Mesodermal cell (in vitro differentiated cells): ENCODE results near the gene NPPB.

Experiments used
- H3K27ac ChIP-seq: 2 replicates; pipeline ENCODE4 v1.7.0; 2013; ENCODE audit warnings: mild to moderate bottlenecking, low read depth, low read length, moderate library complexity; ENCODE audit not compliant: severe bottlenecking
- H3K36me3 ChIP-seq: 2 replicates; pipeline ENCODE4 v1.7.1; 2013; ENCODE audit warnings: mild to moderate bottlenecking, low read length, moderate library complexity; ENCODE audit not compliant: control insufficient read depth, insufficient read depth
- H3K4me1 ChIP-seq: one replicate; pipeline ENCODE4 v1.7.1; 2013; ENCODE audit warnings: mild to moderate bottlenecking, low read length; ENCODE audit not compliant: insufficient read depth, control insufficient read depth, poor library complexity, severe bottlenecking
- H3K4me3 ChIP-seq: 2 replicates; pipeline ENCODE4 v1.7.0; 2013; ENCODE audit warnings: low read length, control low read depth, mild to moderate bottlenecking; ENCODE audit not compliant: insufficient read depth, poor library complexity, severe bottlenecking; ENCODE audit errors: extremely low read depth
- H3K9me3 ChIP-seq: 2 replicates; pipeline ENCODE4 v1.7.1; 2013; ENCODE audit warnings: mild to moderate bottlenecking, low read length, moderate library complexity; ENCODE audit not compliant: control insufficient read depth
- WGBS, 2 experiments: methylation state at CpG; one replicate each; pipeline ENCODE4 v1.1.5; 2013; ENCODE audit warnings: missing lambda C conversion rate in 2 of 2; ENCODE audit not compliant: insufficient coverage in 2 of 2; 5-methylcytosine and 5-hydroxymethylcytosine counted together

The NPPB gene

GRCh38 chr1:11856698-11857097 lies 2.0 kb downstream of the NPPB start:
- H3K27ac ChIP-seq: no peak overlapping the region
- WGBS, 2 experiments: 84 to 94% methylated on average over 2 of the region's 3 CpGs
- H3K9me3 ChIP-seq: no peaks in the 10 kb centered on the region
- H3K36me3 ChIP-seq: no peaks in the 10 kb centered on the region
- H3K4me3 ChIP-seq: no peak overlapping the region
- H3K4me1 ChIP-seq: peaks cover 34% of the 10 kb centered on the region

- no peaks in the 10 kb centered on the region for H3K36me3 ChIP-seq
- WGBS, 2 experiments: 83 to 100% methylated on average over 3 of the region's 8 CpGs
- peaks cover 32% of the 10 kb centered on the region for H3K4me1 ChIP-seq
- no peaks in the 10 kb centered on the region for H3K9me3 ChIP-seq
- no peak overlapping the region for H3K4me3 ChIP-seq
- no peak overlapping the region for H3K27ac ChIP-seq
Measured at GRCh38 chr1:11855430-11855829, 3.3 kb downstream of the NPPB start.

DNA sequence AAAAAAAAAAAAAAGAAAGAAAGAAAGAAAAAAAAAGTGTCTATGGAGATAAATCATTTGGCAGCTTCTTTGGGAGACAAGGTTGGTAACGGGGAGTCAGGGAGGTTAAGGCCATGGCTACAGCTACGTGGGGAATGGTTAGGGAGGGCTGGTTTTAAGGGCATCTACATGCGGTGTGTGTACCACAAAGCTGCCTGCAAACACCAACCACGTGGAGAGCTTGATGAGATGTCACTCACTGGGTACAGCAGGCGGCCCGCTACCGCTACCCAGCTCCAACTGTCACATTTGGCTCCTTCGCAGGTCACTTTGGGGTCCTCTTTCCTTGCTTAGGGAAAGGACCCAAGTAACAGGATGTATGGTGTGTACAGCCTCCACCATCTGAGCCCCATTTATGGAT lies 4.2 kb downstream of the NPPB start:
- peaks cover 3% of the 10 kb centered on the region for H3K36me3 ChIP-seq
- WGBS, 2 experiments: 72 to 77% methylated on average over 6 to 8 of the region's 8 CpGs

DNA sequence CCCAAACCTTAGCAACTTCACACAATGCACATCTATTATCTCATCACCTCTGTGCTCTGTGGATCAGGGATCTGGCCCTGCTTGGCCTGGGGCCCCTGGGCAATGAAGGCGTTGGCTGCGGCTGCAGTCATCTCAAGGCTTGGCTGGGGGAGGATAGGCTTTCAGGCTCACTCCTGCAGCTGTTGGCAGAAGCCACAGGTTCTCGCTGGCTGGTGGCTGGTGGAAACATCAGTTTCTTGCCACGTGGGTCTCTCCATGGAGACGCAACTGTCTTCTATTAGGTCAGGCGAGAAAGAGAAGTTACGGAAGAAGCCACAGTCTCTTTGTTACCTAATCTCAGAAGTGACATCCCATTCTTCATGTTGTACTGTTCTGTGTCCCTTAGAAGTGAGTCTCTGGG lies 7.6 kb downstream of the NPPB start:
- Histone ChIP-seq H3K27ac (no peak overlapping the region), H3K36me3 (peaks cover 25% of the 10 kb centered on the region), H3K9me3 (no peaks in the 10 kb centered on the region), H3K4me3 (no peak overlapping the region), H3K4me1 (no peaks in the 10 kb centered on the region)
- WGBS, 2 experiments: 89 to 96% methylated on average over 7 of the region's 7 CpGs

More for the DNA sequence above, 4.2 kb downstream of the NPPB start:
- H3K9me3 ChIP-seq: no peaks in the 10 kb centered on the region
- H3K4me3 ChIP-seq: no peak overlapping the region
- no peak overlapping the region for H3K27ac ChIP-seq
- peaks cover 23% of the 10 kb centered on the region for H3K4me1 ChIP-seq

DNA sequence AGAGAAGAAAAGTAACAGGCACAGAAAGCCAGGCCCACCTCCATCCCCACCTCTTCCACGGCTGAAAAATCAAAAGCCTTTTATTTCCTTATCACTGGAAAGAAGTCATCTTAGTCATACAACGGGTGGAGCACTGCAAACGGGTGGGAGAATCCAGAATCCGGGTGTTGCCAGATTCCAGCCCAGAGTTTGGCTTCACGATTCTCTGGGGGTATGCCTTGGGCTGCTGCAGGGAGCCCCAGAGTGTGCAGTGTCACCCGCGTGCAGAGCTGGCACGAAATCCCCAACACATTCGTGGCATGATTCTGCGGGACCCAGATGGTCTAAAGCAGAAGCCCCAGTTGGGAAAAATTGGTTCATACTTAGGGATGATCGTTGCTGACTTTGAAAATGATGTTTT lies 8.6 kb downstream of the NPPB start:
- no peak overlapping the region for H3K27ac ChIP-seq
- H3K9me3 ChIP-seq: no peaks in the 10 kb centered on the region
- no peaks in the 10 kb centered on the region for H3K4me1 ChIP-seq
- WGBS, 2 experiments: 72 to 78% methylated on average over 10 to 11 of the region's 11 CpGs
- H3K4me3 ChIP-seq: no peak overlapping the region
- H3K36me3 ChIP-seq: peaks cover 35% of the 10 kb centered on the region

DNA sequence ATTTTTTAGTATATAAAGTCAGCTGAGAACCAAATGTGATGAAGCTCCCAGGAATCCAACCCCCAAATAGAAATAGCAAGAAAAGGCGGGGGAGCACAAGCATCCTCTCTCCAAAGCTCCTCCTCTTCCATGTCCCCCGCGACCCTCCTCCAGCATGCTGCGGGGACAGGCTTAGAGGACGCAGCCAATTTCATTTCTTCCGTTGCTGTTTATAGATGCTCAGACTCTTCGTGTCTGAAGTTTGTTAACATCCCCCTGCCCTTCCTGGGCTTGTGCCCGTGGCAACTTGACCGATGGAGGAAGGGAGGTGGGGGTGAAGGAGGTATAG lies 10.4 kb downstream of the NPPB start:
- H3K27ac ChIP-seq: no peak overlapping the region

GRCh38 chr1:11847667-11848372 lies 10.9 kb downstream of the NPPB start, which contains the start of gene NPPA:
Gene NPPA, minus strand, starts transcription at chr1:11847783. Its CDS starts 99 bp downstream, at chr1:11847684.
- no peaks in the 10 kb centered on the region for H3K9me3 ChIP-seq
- H3K4me1 ChIP-seq: no peaks in the 10 kb centered on the region
- peaks cover 56% of the 10 kb centered on the region for H3K36me3 ChIP-seq
- WGBS, 2 experiments: 87% methylated on average over 11 to 16 of the region's 18 CpGs
- H3K27ac ChIP-seq: no peak within 1 kb of the TSS
- no peak within 1 kb of the TSS for H3K4me3 ChIP-seq

More for the DNA sequence above, 10.4 kb downstream of the NPPB start:
- Histone ChIP-seq H3K4me3 (no peak overlapping the region), H3K4me1 (no peaks in the 10 kb centered on the region), H3K36me3 (peaks cover 53% of the 10 kb centered on the region), H3K9me3 (no peaks in the 10 kb centered on the region)
- WGBS, 2 experiments: 93 to 96% methylated on average over 6 to 8 of the region's 9 CpGs

DNA sequence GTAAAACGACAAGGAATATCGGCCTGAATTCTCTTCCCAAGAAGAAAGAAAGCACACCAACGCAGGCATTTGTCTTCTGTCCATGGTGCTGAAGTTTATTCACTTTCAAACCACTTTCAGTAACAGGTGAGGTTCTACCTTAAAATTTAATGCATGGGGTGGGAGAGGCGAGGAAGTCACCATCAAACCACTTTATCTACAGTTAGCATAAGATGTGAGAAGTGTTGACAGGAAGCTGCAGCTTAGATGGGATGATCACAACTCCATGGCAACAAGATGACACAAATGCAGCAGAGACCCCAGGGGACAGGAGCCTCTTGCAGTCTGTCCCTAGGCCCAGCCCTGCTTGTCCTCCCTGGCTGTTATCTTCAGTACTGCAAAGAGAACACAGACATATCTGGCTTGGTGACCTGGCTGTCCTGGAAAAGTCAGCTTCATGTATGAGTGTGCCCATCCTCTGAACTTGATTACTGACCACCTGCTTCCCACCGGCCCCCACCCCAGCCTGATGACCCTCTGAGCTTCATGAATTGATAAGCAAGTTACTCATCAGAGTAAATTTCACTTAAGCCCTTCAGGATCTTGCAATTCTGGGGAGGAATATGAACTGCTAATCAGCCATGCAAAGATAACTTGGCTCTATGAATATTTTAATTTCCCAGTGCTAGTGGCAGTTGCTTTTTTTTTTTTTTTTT lies 13.0 kb downstream of the NPPB start:
- Histone ChIP-seq H3K27ac (no peak overlapping the region), H3K9me3 (no peaks in the 10 kb centered on the region), H3K4me1 (no peaks in the 10 kb centered on the region), H3K4me3 (no peak overlapping the region), H3K36me3 (peaks cover 77% of the 10 kb centered on the region)
- 86 to 90% methylated on average over 2 to 3 of the region's 5 CpGs for WGBS, 2 experiments

GRCh38 chr1:11842154-11843041 lies 16.3 kb downstream of the NPPB start:
- 95 to 97% methylated on average over 10 to 14 of the region's 19 CpGs for whole genome bisulfite sequencing, 2 experiments
- Histone ChIP-seq H3K36me3 (peaks cover 86% of the 10 kb centered on the region), H3K4me3 (no peak overlapping the region), H3K9me3 (no peaks in the 10 kb centered on the region), H3K27ac (no peak overlapping the region), H3K4me1 (no peaks in the 10 kb centered on the region)

- Histone ChIP-seq H3K36me3 (peaks cover 89% of the 10 kb centered on the region), H3K9me3 (no peaks in the 10 kb centered on the region)
- 94 to 95% methylated on average over 16 of the region's 17 CpGs for WGBS, 2 experiments
Measured at GRCh38 chr1:11841245-11842153, 17.2 kb downstream of the NPPB start.

More at GRCh38 chr1:11841245-11842153, 17.2 kb downstream of the NPPB start:
- Histone ChIP-seq H3K4me3 (no peak overlapping the region), H3K27ac (no peak overlapping the region), H3K4me1 (no peaks in the 10 kb centered on the region)
